ENCODE results near the gene SRSF10. TPM values are rescaled to one million over a fixed set of nuclear protein-coding genes. Genes with fewer than 3 reads are reported as not detected.

SRSF10 gene
- total RNA-seq, 1 donor from 2014 or later: 92.4 TPM

GRCh38 chr1:23980728-23981070 lies 572 bp upstream of the SRSF10 start:
- Histone ChIP-seq H3K27ac (ENCODE audit: low read depth, low read length) (peak overlapping the region; percentile 100), H2AFZ (ENCODE audit: low read depth, low read length) (peak overlapping the region; percentile 84), H3K9me3 (ENCODE audit: insufficient read depth, low read depth, low read length) (no peaks in the 10 kb centered on the region), H3K9ac (ENCODE audit: low read length) (peak overlapping the region; percentile 99), H3K4me1 (ENCODE audit: insufficient read depth, low read length) (peaks cover 33% of the 10 kb centered on the region), H3K4me2 (ENCODE audit: low read length) (peak overlapping the region; percentile 94), H3K4me3 (ENCODE audit: insufficient read depth, low read depth, low read length) (peak overlapping the region; percentile 95), H4K20me1 (ENCODE audit: insufficient read depth, low read length) (peaks cover 40% of the 10 kb centered on the region), H3K36me3 (ENCODE audit: insufficient read depth, low read length) (peaks cover 9% of the 10 kb centered on the region), H3K27me3 (ENCODE audit: insufficient read depth, low read length) (no peaks in the 10 kb centered on the region), H3K79me2 (ENCODE audit: insufficient read depth, low read length) (peaks cover 46% of the 10 kb centered on the region)
- no peak for TF ChIP-seq CTCF (IDR thresholded peaks at IDR 0.05; ENCODE audit: insufficient read depth, low read depth, low read length)
- no peak for TF ChIP-seq EZH2 (IDR thresholded peaks at IDR 0.05; ENCODE audit: insufficient read depth, low read length)
- H3K36me3 Mint-ChIP-seq (ENCODE audit: low read depth, unreplicated experiment): peaks cover 2% of the 10 kb centered on the region
- no peaks in the 10 kb centered on the region for H3K27me3 Mint-ChIP-seq (ENCODE audit: low read depth, unreplicated experiment)
- peak overlapping the region; percentile 99 for H3K27ac Mint-ChIP-seq (ENCODE audit: unreplicated experiment)
- no peak for FAIRE-seq
- DNase-seq (ENCODE audit: low read depth): peak; percentile 78
- no peaks in the 10 kb centered on the region for H3K9me3 Mint-ChIP-seq (ENCODE audit: unreplicated experiment)
- peak overlapping the region; percentile 93 for H3K4me3 Mint-ChIP-seq (ENCODE audit: unreplicated experiment)
- H3K4me1 Mint-ChIP-seq (ENCODE audit: low read depth, unreplicated experiment): peaks cover 33% of the 10 kb centered on the region

DNA sequence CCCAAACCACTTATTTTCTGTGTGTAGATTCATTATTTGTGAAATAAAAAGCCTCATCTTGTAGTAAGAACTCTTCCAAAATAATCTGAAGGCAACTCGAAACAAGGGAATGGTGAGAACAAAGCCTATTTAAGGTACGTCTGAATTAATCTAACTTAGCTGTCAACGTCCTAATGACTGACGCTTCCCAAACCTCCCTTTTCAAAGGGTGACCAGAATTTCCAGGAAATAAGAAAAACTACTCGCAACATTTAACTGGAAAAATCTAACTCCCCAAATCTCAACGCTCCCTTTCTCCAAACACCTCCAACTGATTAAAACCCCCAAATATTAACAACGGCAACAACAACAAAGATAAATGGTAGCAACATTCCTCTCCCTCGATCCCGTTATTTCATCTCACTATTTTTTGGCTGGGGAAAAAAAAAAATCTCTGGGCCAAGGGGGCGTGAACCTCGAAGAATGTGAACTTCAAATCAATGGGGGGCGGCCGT lies 693 bp downstream of the SRSF10 start:
- Mint-ChIP-seq H3K4me1 (ENCODE audit: low read depth, unreplicated experiment) (peaks cover 28% of the 10 kb centered on the region), H3K4me3 (ENCODE audit: unreplicated experiment) (peak overlapping the region; percentile 93), H3K36me3 (ENCODE audit: low read depth, unreplicated experiment) (peaks cover 2% of the 10 kb centered on the region), H3K9me3 (ENCODE audit: unreplicated experiment) (no peaks in the 10 kb centered on the region), H3K27me3 (ENCODE audit: low read depth, unreplicated experiment) (no peaks in the 10 kb centered on the region), H3K27ac (ENCODE audit: unreplicated experiment) (peak overlapping the region; percentile 89)
- peak overlapping the region; percentile 94 for H3K4me2 ChIP-seq (ENCODE audit: low read length)
- H4K20me1 ChIP-seq (ENCODE audit: insufficient read depth, low read length): peaks cover 52% of the 10 kb centered on the region
- peak overlapping the region; percentile 95 for H3K4me3 ChIP-seq (ENCODE audit: insufficient read depth, low read depth, low read length)
- TF ChIP-seq CTCF (IDR thresholded peaks at IDR 0.05; ENCODE audit: insufficient read depth, low read depth, low read length) (no peak), EZH2 (IDR thresholded peaks at IDR 0.05; ENCODE audit: insufficient read depth, low read length) (no peak)
- DNase-seq (ENCODE audit: low read depth): no peak
- H3K79me2 ChIP-seq (ENCODE audit: insufficient read depth, low read length): peaks cover 58% of the 10 kb centered on the region
- no peak for FAIRE-seq
- no peak overlapping the region for H2AFZ ChIP-seq (ENCODE audit: low read depth, low read length)
- H3K36me3 ChIP-seq (ENCODE audit: insufficient read depth, low read length): peaks cover 13% of the 10 kb centered on the region
- H3K4me1 ChIP-seq (ENCODE audit: insufficient read depth, low read length): peaks cover 31% of the 10 kb centered on the region
- peak overlapping the region; percentile 100 for H3K27ac ChIP-seq (ENCODE audit: low read depth, low read length)
- no peaks in the 10 kb centered on the region for H3K9me3 ChIP-seq (ENCODE audit: insufficient read depth, low read depth, low read length)
- no peaks in the 10 kb centered on the region for H3K27me3 ChIP-seq (ENCODE audit: insufficient read depth, low read length)
- H3K9ac ChIP-seq (ENCODE audit: low read length): peak overlapping the region; percentile 99

GRCh38 chr1:23978805-23979204 lies 1.3 kb downstream of the SRSF10 start:
- H3K9ac ChIP-seq (ENCODE audit: low read length): peak overlapping the region; percentile 99
- H3K4me1 ChIP-seq (ENCODE audit: insufficient read depth, low read length): peaks cover 27% of the 10 kb centered on the region
- no peak for DNase-seq (ENCODE audit: low read depth)
- peak overlapping the region; percentile 95 for H3K4me3 ChIP-seq (ENCODE audit: insufficient read depth, low read depth, low read length)
- Mint-ChIP-seq H3K27me3 (ENCODE audit: low read depth, unreplicated experiment) (no peaks in the 10 kb centered on the region), H3K36me3 (ENCODE audit: low read depth, unreplicated experiment) (peaks cover 2% of the 10 kb centered on the region), H3K4me1 (ENCODE audit: low read depth, unreplicated experiment) (peaks cover 28% of the 10 kb centered on the region), H3K27ac (ENCODE audit: unreplicated experiment) (peak overlapping the region; percentile 89), H3K9me3 (ENCODE audit: unreplicated experiment) (no peaks in the 10 kb centered on the region), H3K4me3 (ENCODE audit: unreplicated experiment) (peak overlapping the region; percentile 93)
- H4K20me1 ChIP-seq (ENCODE audit: insufficient read depth, low read length): peaks cover 58% of the 10 kb centered on the region
- no peak for TF ChIP-seq EZH2 (IDR thresholded peaks at IDR 0.05; ENCODE audit: insufficient read depth, low read length)
- no peak for TF ChIP-seq CTCF (IDR thresholded peaks at IDR 0.05; ENCODE audit: insufficient read depth, low read depth, low read length)
- peak overlapping the region; percentile 94 for H3K4me2 ChIP-seq (ENCODE audit: low read length)
- peak overlapping the region; percentile 100 for H3K27ac ChIP-seq (ENCODE audit: low read depth, low read length)
- H3K79me2 ChIP-seq (ENCODE audit: insufficient read depth, low read length): peaks cover 65% of the 10 kb centered on the region
- no peak overlapping the region for H2AFZ ChIP-seq (ENCODE audit: low read depth, low read length)
- H3K36me3 ChIP-seq (ENCODE audit: insufficient read depth, low read length): peaks cover 15% of the 10 kb centered on the region
- no peak for FAIRE-seq
- H3K27me3 ChIP-seq (ENCODE audit: insufficient read depth, low read length): no peaks in the 10 kb centered on the region
- H3K9me3 ChIP-seq (ENCODE audit: insufficient read depth, low read depth, low read length): no peaks in the 10 kb centered on the region
